IMR-90 (cell line): ENCODE data around the gene APOB. TPM values are rescaled to one million over a fixed set of nuclear protein-coding genes. Genes with fewer than 3 reads are reported as not detected.

ENCODE experiments used
- ATAC-seq: fragments of 200-7000 bp; cut with Tn5 transposase; 2 replicates; pipeline ENCODE4 v1.9.1; 2020; ENCODE audit warnings: low read depth, mild to moderate bottlenecking, moderate library complexity
- BruUV-seq: library from RNA; stranded (reverse); fragments of 400-500 nt; replicated peaks from 2 replicates; lab custom pipeline; 2021; lab: Mats Ljungman, UMichigan
- CTCF ChIA-PET: fragments of 300-600 bp; formaldehyde crosslinking; extraction: SDS; loops from one replicate; lab custom pipeline; 2021; ENCODE audit warnings: antibody characterized with exemption; lab: Yijun Ruan, JAX
- POLR2A ChIA-PET: fragments of 300-600 bp; sonication (Branson Sonifier 250); formaldehyde crosslinking; loops from one replicate; lab custom pipeline; 2022; ENCODE audit warnings: antibody characterized with exemption; ENCODE audit not compliant: unreplicated experiment; lab: Charles Lee
- DNase-seq: peaks from one replicate; pipeline ENCODE4 v3.0.0; 2013
- H2AFZ ChIP-seq: replicated peaks from 2 replicates; pipeline ENCODE3; 2013; ENCODE audit warnings: low read length, mild to moderate bottlenecking; ENCODE audit not compliant: poor library complexity
- H2AK5ac ChIP-seq: 2 replicates; pipeline ENCODE4 v1.6.1; 2013; ENCODE audit warnings: low read depth, low read length, inconsistent platforms
- H2AK9ac ChIP-seq: replicated peaks from 2 replicates; pipeline ENCODE3; 2013; ENCODE audit warnings: mild to moderate bottlenecking, low read depth, low read length, moderate library complexity; ENCODE audit not compliant: poor library complexity
- H2BK120ac ChIP-seq: 2 replicates; pipeline ENCODE4 v1.6.1; 2013; ENCODE audit warnings: low read depth, low read length, inconsistent platforms
- H2BK15ac ChIP-seq: 3 replicates; pipeline ENCODE4 v1.6.1; 2013; ENCODE audit warnings: low read depth, low read length, inconsistent platforms
- H2BK20ac ChIP-seq: 2 replicates; pipeline ENCODE4 v1.6.1; 2013; ENCODE audit warnings: low read depth, mild to moderate bottlenecking, inconsistent platforms, low read length, moderate library complexity
- H2BK5ac ChIP-seq: 2 replicates; pipeline ENCODE4 v1.6.1; 2013; ENCODE audit warnings: mild to moderate bottlenecking, low read depth, low read length, inconsistent platforms; ENCODE audit not compliant: poor library complexity, severe bottlenecking
- H3K14ac ChIP-seq: replicated peaks from 2 replicates; pipeline ENCODE4 v1.6.1; 2013; ENCODE audit warnings: low read depth, low read length, inconsistent platforms
- H3K18ac ChIP-seq: 2 replicates; pipeline ENCODE4 v1.6.1; 2013; ENCODE audit warnings: low read depth, low read length, control low read depth
- H3K23ac ChIP-seq: 2 replicates; pipeline ENCODE4 v1.6.1; 2013; ENCODE audit warnings: low read depth, low read length, inconsistent platforms
- H3K27ac ChIP-seq: 2 replicates; pipeline ENCODE4 v1.5.1; 2013; ENCODE audit warnings: mild to moderate bottlenecking, control low read depth, low read length; ENCODE audit not compliant: insufficient read depth
- H3K27me3 ChIP-seq: 2 replicates; pipeline ENCODE4 v1.6.1; 2013; ENCODE audit warnings: low read length; ENCODE audit not compliant: control insufficient read depth, insufficient read depth
- H3K36me3 ChIP-seq: 2 replicates; pipeline ENCODE4 v1.6.1; 2013; ENCODE audit warnings: low read length, mixed read lengths; ENCODE audit not compliant: control insufficient read depth, insufficient read depth
- H3K4ac ChIP-seq: 2 replicates; pipeline ENCODE4 v1.6.1; 2013; ENCODE audit warnings: low read depth, low read length, inconsistent platforms
- H3K4me1 ChIP-seq: 2 replicates; pipeline ENCODE4 v1.6.1; 2013; ENCODE audit warnings: low read length, mixed read lengths; ENCODE audit not compliant: control insufficient read depth, insufficient read depth
- H3K4me2 ChIP-seq: 2 replicates; pipeline ENCODE4 v1.6.1; 2013; ENCODE audit warnings: low read depth, mild to moderate bottlenecking, control low read depth, low read length, moderate library complexity
- H3K4me3 ChIP-seq: 2 replicates; pipeline ENCODE4 v1.5.1; 2013; ENCODE audit warnings: low read depth, mild to moderate bottlenecking, control low read depth, low read length, moderate library complexity; ENCODE audit not compliant: insufficient read depth
- H3K56ac ChIP-seq: 2 replicates; pipeline ENCODE4 v1.6.1; 2013; ENCODE audit warnings: low read length, inconsistent platforms; ENCODE audit not compliant: insufficient read depth; ENCODE audit errors: extremely low read depth
- H3K79me1 ChIP-seq, 2 experiments: 2 replicates each; pipeline ENCODE4 v1.6.1; 2013; ENCODE audit warnings: low read length in 2 of 2, inconsistent platforms in 1 of 2, low read depth in 1 of 2
- H3K9ac ChIP-seq: 2 replicates; pipeline ENCODE4 v1.6.1; 2013; ENCODE audit warnings: low read depth, low read length, control low read depth
- H3K9me1 ChIP-seq: 2 replicates; pipeline ENCODE4 v1.6.1; 2013; ENCODE audit warnings: low read length, inconsistent platforms; ENCODE audit not compliant: insufficient read depth
- H3K9me3 ChIP-seq: 2 replicates; pipeline ENCODE4 v1.6.1; 2013; ENCODE audit warnings: low read length; ENCODE audit not compliant: control insufficient read depth, insufficient read depth
- H4K20me1 ChIP-seq: 2 replicates; pipeline ENCODE4 v1.6.1; 2013; ENCODE audit warnings: low read length, inconsistent platforms; ENCODE audit not compliant: insufficient read depth
- H4K5ac ChIP-seq: 2 replicates; pipeline ENCODE4 v1.6.1; 2013; ENCODE audit warnings: mild to moderate bottlenecking, low read depth, low read length, control low read depth
- H4K8ac ChIP-seq, 2 experiments: 2 replicates each; pipeline ENCODE4 v1.6.1; 2013; ENCODE audit warnings: low read depth in 2 of 2, low read length in 2 of 2, control low read depth in 1 of 2, inconsistent platforms in 1 of 2
- H4K91ac ChIP-seq: 2 replicates; pipeline ENCODE4 v1.6.1; 2013; ENCODE audit warnings: low read depth, low read length, inconsistent platforms; ENCODE audit not compliant: insufficient read depth
- BHLHE40 ChIP-seq: fragments of 150-350 bp; IDR thresholded peaks from 2 replicates; pipeline ENCODE4 v1.6.1; 2016; ENCODE audit warnings: mild to moderate bottlenecking, low read depth, low read length
- CEBPB ChIP-seq: IDR thresholded peaks from 2 replicates; pipeline ENCODE4 v1.6.1; 2012; ENCODE audit warnings: low read depth, low read length, improper control_type of control experiment
- CHD1 ChIP-seq: IDR thresholded peaks from 2 replicates; pipeline ENCODE4 v1.6.1; 2012; ENCODE audit warnings: low read depth, low read length, improper control_type of control experiment
- CTCF ChIP-seq: conservative IDR thresholded peaks from 2 replicates; pipeline ENCODE4 v1.5.1; 2012; ENCODE audit warnings: mild to moderate bottlenecking, low read depth, low read length, improper control_type of control experiment
- ELK1 ChIP-seq: fragments of 150-350 bp; IDR thresholded peaks from 2 replicates; pipeline ENCODE4 v1.6.1; 2016; ENCODE audit warnings: low read depth, mild to moderate bottlenecking, low read length, moderate library complexity, borderline replicate concordance
- FOS ChIP-seq: fragments of 150-350 bp; IDR thresholded peaks from 2 replicates; pipeline ENCODE4 v1.6.1; 2016; ENCODE audit warnings: low read depth, low read length
- MAFK ChIP-seq: IDR thresholded peaks from 2 replicates; pipeline ENCODE4 v1.6.1; 2012; ENCODE audit warnings: low read depth, low read length, improper control_type of control experiment
- MAZ ChIP-seq: IDR thresholded peaks from 2 replicates; pipeline ENCODE4 v1.6.1; 2012; ENCODE audit warnings: low read depth, mild to moderate bottlenecking, low read length, improper control_type of control experiment, moderate library complexity, borderline replicate concordance
- MXI1 ChIP-seq: IDR thresholded peaks from 2 replicates; pipeline ENCODE4 v1.6.1; 2012; ENCODE audit warnings: low read depth, mild to moderate bottlenecking, low read length, moderate library complexity, borderline replicate concordance
- NFE2L2 ChIP-seq: fragments of 150-350 bp; IDR thresholded peaks from 2 replicates; pipeline ENCODE4 v1.6.1; 2016; ENCODE audit warnings: low read depth, mild to moderate bottlenecking, low read length
- POLR2A ChIP-seq: IDR thresholded peaks from 2 replicates; pipeline ENCODE4 v1.6.1; 2012; ENCODE audit warnings: mild to moderate bottlenecking, low read depth, low read length
- RAD21 ChIP-seq: IDR thresholded peaks from 2 replicates; pipeline ENCODE4 v1.6.1; 2012; ENCODE audit warnings: low read length, improper control_type of control experiment
- RCOR1 ChIP-seq: IDR thresholded peaks from 2 replicates; pipeline ENCODE4 v1.6.1; 2012; ENCODE audit warnings: mild to moderate bottlenecking, low read length, improper control_type of control experiment; ENCODE audit not compliant: insufficient replicate concordance
- RFX5 ChIP-seq: IDR thresholded peaks from 2 replicates; pipeline ENCODE4 v1.8.0; 2012; ENCODE audit warnings: low read depth, mild to moderate bottlenecking, low read length, moderate library complexity
- SMC3 ChIP-seq: fragments of 150-350 bp; IDR thresholded peaks from 2 replicates; pipeline ENCODE4 v1.6.1; 2016; ENCODE audit warnings: low read depth, mild to moderate bottlenecking, antibody characterized with exemption, low read length, moderate library complexity
- USF2 ChIP-seq: fragments of 150-350 bp; IDR thresholded peaks from 2 replicates; pipeline ENCODE4 v1.6.1; 2017; ENCODE audit warnings: mild to moderate bottlenecking, antibody characterized with exemption, low read length, low read depth
- WGBS, 2 experiments: methylation state at CpG; one replicate each; pipeline versions ENCODE4 v1.1.5 to v1.1.7; 2013; ENCODE audit warnings: missing lambda C conversion rate in 2 of 2; ENCODE audit not compliant: insufficient read length in 1 of 2; ENCODE audit errors: extremely low coverage in 2 of 2; 5-methylcytosine and 5-hydroxymethylcytosine counted together
- dilution Hi-C: fragments of 300-500 bp; cut with HindIII; formaldehyde crosslinking; loops from one replicate; pipeline ENCODE4 v1.14.3; 2018; ENCODE audit warnings: low sequenced_read_pairs; ENCODE audit not compliant: unreplicated experiment
- in situ Hi-C: fragments of 300-500 bp; cut with MboI; formaldehyde crosslinking; loops from 3 replicates; pipeline ENCODE4 v1.14.3; 2019; ENCODE audit warnings: low sequenced_read_pairs, inconsistent platforms, mixed read lengths
- intact Hi-C: fragments of 100-400 bp; cut with micrococcal nuclease; formaldehyde crosslinking; loops from 2 replicates; pipeline ENCODE4 v1.10.0; 2022
- polyA plus RNA-seq, 3 experiments: library from polyadenylated mRNA; depleted of rRNA; stranded (reverse); fragments of >200 nt; gene quantifications; 2 replicates each; pipeline ENCODE4 v1.2.3, GENCODE V29; 2012; ENCODE audit warnings: low replicate concordance in 1 of 3
- total RNA-seq: library from RNA; depleted of rRNA; stranded (reverse); fragments of >200 nt; gene quantifications from 2 replicates; pipeline ENCODE4 v1.2.3, GENCODE V29; 2012

Gene APOB
- total and polyA plus RNA-seq, 2 of the 4 experiments (the other 2 are of a cell fraction), result under 0.01 TPM; not detected in 1

GRCh38 chr2:20955277-20956026, 88.4 kb downstream of the APOB start:
- H2AK9ac ChIP-seq, result no peak overlapping the region
- no TSS peak for BruUV-seq
- H3K9ac ChIP-seq, result no peak overlapping the region
- H3K9me3 ChIP-seq, result no peaks in the 10 kb centered on the region
- H3K23ac ChIP-seq, result no peak overlapping the region
- no peak overlapping the region for H4K5ac ChIP-seq
- DNase-seq, result no peak
- TF ChIP-seq MAFK, result no peak
- TF ChIP-seq NFE2L2, result no peak
- TF ChIP-seq USF2, result no peak
- no peak for TF ChIP-seq MAZ
- TF ChIP-seq MXI1, result no peak
- no peak for TF ChIP-seq FOS
- TF ChIP-seq RFX5, result no peak
- no peak for TF ChIP-seq CTCF
- TF ChIP-seq CEBPB, result no peak
- TF ChIP-seq RCOR1, result no peak
- no peak for TF ChIP-seq RAD21
- TF ChIP-seq ELK1, result no peak
- TF ChIP-seq POLR2A, result no peak
- TF ChIP-seq BHLHE40, result no peak
- no peak for TF ChIP-seq CHD1
- no peak for TF ChIP-seq SMC3
- H3K4ac ChIP-seq, result no peak overlapping the region
- no peaks in the 10 kb centered on the region for H3K79me1 ChIP-seq
- dilution Hi-C loops, result no loop called here
- ChIA-PET POLR2A (no interaction called here), CTCF (no interaction called here)
- no peak overlapping the region for H3K27ac ChIP-seq
- H2BK5ac ChIP-seq, result no peak overlapping the region
- H4K8ac ChIP-seq, result no peak overlapping the region
- H3K18ac ChIP-seq, result no peak overlapping the region
- H2AK5ac ChIP-seq, result no peak overlapping the region
- no peaks in the 10 kb centered on the region for H3K36me3 ChIP-seq
- no peak overlapping the region for H2BK15ac ChIP-seq
- H4K91ac ChIP-seq, result no peak overlapping the region
- no peak overlapping the region for H2BK20ac ChIP-seq
- no peak overlapping the region for H3K14ac ChIP-seq
- H3K4me2 ChIP-seq, result no peak overlapping the region
- H4K20me1 ChIP-seq, result no peaks in the 10 kb centered on the region
- 0 out of 2 replicates have a peak, but pooled peaks cover 5% of the 10 kb centered on the region for H3K9me1 ChIP-seq
- WGBS, 2 experiments, result 67% methylated on average over 1 of the region's 10 CpGs; no CpG with 5 or more reads in 1 of the 2 experiments
- no peaks in the 10 kb centered on the region; the same call in 1 of the 2 replicates for H3K27me3 ChIP-seq
- no peak overlapping the region for H3K56ac ChIP-seq
- ATAC-seq, result no peak
- in situ Hi-C loops, result no loop called here
- no peak overlapping the region for H2BK120ac ChIP-seq
- no peaks in the 10 kb centered on the region for H3K4me1 ChIP-seq
- intact Hi-C loops, result no loop called here
- no peak overlapping the region for H3K4me3 ChIP-seq
- H2AFZ ChIP-seq, result no peak overlapping the region
